Head of caudate nucleus (tissue), 42 donors: ENCODE data around the gene DDTL.
A peak's percentile ranks its signal among the peaks of the same experiment; 100 is the strongest.
"Not testable (repeated sequence)": the region's sequence is repeated elsewhere in the genome, so short reads cannot be mapped to it uniquely, and the experiment has no call there.

Experiments
- DNase-seq, 42 donors: peaks; one replicate each; pipeline versions ENCODE4 v3.0.0 to v3.0.0-alpha.2; 2020 to 2021; ENCODE audit warnings: mixed read lengths in 7 of 42
- intact Hi-C: fragments of 100-400 bp; cut with DNase I; formaldehyde crosslinking; loops from one replicate; pipeline ENCODE4 v1.15.0; 2022

DDTL gene

GRCh38 chr22:23997092-23997491, 30.4 kb downstream of the DDTL start:
- intact Hi-C loops, result no loop called here
- no peak for DNase-seq

- DNase-seq, intact Hi-C loops: not testable (repeated sequence)
Observed at GRCh38 chr22:23999779-24000178, 33.1 kb downstream of the DDTL start.

DNA sequence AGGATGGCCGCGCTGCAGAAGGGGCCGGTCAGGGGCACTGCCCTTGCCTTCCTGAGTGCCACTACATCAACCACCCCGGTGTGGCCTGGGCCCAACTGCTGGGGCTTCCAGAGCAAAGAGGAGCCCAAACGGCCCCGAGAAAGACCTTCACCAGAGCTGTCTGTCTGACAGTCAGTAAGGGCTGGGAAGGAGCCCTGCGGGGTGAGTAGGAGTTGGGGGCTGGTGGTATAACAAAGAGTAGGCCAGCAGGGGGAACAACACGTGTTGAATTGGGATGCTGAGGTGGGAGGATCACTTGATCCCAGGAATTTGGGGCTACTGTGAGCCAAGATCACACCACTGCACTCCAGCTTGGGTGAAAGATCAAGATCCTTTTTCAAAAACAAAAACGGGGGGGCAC, 34.6 kb downstream of the DDTL start:
- intact Hi-C loops, result no loop called here

GRCh38 chr22:24002272-24002671, 35.6 kb downstream of the DDTL start:
- DNase-seq, result no peak
- intact Hi-C loops, result no loop called here

More for the DNA sequence above, 34.6 kb downstream of the DDTL start:
- DNase-seq, result no peak

- DNase-seq, result no peak
- intact Hi-C loops, result no loop called here
Observed at GRCh38 chr22:24002851-24003250, 36.2 kb downstream of the DDTL start.

DNA sequence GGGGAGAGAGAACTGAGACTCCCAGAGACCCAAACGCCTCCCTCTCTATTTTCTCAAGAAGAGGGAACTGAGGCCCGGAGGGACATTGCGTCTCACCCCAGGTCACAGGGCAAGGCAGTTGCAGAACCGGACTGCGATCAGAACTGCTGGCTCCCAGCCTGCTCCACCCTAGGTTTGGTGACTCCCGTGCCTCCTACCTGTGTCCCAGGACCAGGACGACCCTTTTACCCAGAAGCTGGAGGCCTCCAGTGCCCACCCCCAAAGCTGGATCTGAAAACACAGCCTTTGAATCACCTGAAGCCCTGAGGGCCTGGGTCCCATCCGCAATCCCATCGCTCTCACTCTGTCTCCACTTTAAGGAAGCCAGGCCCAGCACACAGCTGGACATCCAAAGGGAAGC, 37.2 kb downstream of the DDTL start:
- no peak for DNase-seq
- intact Hi-C loops, result no loop called here

DNA sequence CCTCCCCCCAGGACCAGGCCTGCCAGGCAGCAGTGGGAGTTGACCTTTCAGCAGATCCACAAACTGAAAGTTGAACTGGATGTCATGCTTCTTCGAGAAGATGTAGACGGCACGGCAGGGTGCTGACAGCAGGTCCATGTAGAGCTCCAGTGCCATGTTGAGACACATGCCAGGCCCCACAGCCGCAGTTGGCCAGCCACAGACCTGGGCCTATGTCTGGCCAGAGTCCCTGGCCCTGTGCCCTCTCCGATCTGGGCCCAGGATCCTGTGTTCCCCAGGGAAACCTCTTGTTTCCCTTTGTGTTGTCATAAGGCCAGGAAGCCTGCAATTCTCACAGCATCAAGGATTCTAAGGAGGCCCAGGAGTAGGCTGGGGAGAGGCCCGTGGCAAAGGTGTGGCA, 38.5 kb downstream of the DDTL start, which contains the start of gene GSTT4:
Gene GSTT4, minus strand, starts transcription at position 253 of the 400 bp plus-strand sequence. Its CDS starts 97 bp downstream, at position 156.
- DNase-seq, result peak in 3 of 42 donors; percentile 4 to 48 (median 16)
- intact Hi-C loops, result no loop called here

- no peak for DNase-seq
Observed at GRCh38 chr22:24006207-24006913, 39.7 kb downstream of the DDTL start.

DNA sequence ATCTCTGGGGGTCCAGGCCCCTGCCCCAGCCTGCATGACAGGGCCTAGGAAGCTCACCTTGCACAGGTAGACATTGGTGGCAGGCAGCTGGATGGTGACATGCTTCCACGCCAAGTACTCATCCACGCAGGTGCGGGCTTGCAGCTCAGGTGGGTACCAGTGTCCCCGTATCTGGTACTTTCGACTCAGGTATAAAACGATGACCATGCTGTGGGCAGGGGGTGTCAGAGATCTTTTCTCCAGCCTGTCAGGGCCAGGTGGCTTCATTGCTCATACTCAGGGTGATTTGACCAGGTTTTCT, 40.2 kb downstream of the DDTL start:
- intact Hi-C loops, result no loop called here
- DNase-seq, result no peak

More at GRCh38 chr22:24006207-24006913, 39.7 kb downstream of the DDTL start:
- intact Hi-C loops, result no loop called here

DNA sequence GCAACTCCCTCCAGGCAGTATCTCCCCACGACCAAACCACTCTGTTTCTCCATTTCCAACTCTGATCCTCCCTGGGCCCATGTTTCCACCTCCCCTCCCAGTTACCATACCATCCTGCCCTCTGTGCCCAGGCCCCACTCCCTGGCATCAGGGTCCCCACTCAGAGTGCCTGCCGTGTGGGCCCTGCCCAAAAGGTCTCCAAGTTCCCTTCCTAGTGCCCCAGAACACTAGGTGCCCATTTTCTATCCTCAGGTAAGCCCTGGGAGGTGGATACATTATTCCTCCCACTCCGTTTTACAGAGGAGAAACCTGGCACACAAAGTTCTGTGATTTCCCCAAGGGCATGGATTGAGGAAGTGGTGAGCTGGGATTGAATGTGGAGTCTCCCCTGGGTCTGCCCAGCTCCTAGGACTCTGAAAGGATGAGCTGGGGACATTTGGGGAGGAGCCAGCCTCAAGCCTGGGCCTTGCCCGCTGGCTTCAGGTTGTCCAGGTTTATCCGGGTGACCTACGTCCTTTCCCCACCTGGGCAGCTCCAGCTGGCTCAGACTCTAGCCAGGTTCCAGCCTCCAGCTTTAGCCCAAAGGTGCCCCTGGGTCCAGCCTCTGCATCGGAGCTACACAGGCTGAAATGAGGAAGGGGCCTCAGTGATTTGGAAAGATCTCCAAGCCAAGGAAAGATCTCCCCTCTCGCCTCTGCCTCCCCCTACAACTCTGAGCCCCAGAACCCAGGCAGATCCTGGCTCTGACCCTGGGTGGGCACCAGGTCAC, 40.7 kb downstream of the DDTL start:
- intact Hi-C loops, result no loop called here
- no peak for DNase-seq

- intact Hi-C loops, result no loop called here
- no peak for DNase-seq
Observed at GRCh38 chr22:24008022-24008283, 41.3 kb downstream of the DDTL start.

DNA sequence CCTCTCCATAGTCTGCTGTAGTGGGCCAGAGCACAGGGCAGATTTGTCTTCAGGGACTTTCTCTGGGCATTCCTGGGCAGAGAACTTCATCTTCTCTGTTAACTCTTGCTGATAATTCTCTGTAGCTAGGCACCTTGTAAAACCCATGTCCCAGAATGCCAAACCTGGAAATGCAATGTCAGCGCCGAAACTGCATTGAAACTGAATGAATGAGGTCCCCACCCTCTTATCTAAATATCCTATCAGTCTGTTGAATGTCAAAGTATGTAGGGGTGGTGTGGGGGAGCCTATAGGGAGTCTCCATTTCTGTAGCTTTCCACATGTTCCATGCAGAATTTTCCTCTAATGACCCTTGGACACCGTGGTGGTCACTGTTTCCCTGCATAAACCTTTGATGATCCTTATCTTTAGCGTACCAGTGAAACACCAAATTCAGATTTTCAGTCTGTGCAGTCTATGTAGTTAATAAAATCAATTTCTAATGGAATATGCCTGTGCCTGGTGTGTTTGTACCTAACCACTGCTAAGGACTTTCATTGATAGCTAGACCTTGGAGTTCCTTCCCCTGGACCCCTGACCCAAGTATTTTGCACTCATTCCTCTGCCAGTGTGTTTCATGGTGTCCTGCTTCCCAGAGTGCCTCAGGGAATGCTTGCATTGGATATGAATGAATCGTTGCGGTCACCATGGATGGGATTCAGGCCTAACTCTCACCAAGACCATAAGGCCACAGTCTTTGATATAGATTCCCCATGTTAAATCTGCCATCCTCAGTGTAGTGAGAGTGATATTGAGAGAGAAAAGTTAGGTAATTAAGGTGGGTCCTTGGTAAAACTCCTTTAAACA, 41.9 kb downstream of the DDTL start:
- intact Hi-C loops, result no loop called here

DNA sequence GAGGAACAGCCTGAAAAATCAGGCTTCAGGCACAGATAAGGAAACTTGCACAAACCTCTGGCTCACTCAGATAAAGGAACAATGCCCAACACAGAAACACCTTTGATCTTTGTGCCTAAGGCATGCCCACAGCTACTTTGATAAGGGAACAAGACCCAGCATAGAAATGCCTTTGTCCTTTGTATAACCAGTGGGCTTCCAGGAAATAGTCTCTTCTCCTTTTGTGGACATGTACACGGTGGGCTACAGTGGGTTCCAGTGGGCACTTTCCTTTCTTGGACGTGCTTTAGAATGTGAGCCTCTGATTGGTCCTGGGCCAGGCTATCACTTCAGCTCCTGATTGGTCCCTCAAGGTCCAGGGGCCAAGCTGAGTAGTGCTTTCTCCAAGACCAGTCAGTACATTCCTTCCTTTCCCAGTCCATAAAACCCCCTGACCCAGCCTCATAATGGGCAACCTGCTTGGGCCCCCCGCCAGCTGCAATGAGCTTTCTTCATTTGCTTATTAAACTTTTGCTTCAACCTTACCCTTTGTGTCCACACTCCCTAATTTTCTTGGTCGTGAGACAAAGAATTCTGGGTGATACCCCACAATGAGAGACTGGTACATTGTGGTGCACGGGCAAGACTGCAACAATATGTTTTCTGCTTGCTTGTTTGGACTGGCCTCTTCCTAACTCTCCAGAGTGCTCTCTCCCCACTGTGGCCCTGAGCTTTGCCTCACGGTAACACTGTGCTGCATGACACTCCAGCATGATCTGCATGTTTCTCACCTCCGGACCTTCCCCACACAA, 42.7 kb downstream of the DDTL start:
- DNase-seq, result no peak
- intact Hi-C loops, result no loop called here

More for the DNA sequence above, 41.9 kb downstream of the DDTL start:
- DNase-seq, result no peak

DNA sequence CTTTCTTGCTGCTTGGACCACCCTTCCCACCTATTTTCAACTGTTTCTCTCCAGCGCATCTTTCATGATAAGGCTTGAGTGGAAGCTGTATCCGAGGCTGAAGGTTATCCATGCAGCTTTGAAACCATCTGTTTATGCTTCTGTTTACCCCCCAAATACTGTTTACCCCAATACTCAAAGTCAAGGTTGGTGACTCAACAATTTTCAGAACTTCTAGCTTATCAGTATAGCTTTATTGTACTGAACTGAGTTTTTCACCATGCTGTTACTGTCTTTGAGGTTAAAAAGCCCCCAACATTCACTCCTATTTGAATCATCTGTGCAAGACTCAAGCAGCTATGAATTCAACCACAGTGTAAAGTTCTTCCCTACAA, 43.3 kb downstream of the DDTL start:
- intact Hi-C loops, result no loop called here
- no peak for DNase-seq

DNA sequence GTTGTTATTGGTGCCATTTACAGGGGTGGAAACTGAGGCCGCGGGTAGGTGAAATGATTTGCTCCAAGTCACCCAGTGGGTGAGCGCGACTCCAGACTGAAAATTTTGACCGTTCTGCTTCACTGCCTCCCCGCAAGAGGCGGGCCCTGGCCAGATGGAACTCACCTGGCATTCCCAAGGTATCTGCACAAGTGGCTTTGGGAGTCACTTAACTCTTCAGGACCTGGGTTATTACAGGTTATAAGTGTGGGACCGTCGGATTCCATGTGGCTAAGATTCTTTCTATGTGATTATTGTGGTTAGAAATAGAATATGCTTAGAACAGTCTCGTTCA, 45.0 kb downstream of the DDTL start:
- intact Hi-C loops, result no loop called here

GRCh38 chr22:24016156-24016555, 49.5 kb downstream of the DDTL start:
- DNase-seq, result no peak
- intact Hi-C loops, result no loop called here

More for the DNA sequence above, 45.0 kb downstream of the DDTL start:
- DNase-seq, result peak in 3 of 42 donors; percentile 22 to 28 (median 26)

DNA sequence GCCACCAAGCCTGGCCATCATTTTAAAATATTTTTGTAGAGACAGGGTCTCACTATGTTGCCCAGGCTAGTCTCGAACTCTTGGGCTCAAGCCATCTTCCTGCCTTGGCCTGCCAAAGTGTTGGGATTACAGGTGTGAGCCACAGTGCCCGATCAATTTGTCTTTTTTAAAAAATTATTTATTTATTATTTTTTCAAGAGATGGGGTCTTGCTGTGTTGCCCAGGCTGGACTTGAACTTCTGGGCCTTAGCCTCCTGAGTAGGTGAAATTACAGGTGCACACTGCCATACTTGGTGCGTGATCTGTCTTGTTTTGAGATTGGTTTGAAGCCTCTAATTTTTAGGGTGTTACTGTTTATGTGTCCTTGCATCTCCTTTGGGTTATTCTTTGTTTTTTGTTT, 54.6 kb downstream of the DDTL start:
- intact Hi-C loops, result no loop called here

More for the DNA sequence above, 54.6 kb downstream of the DDTL start:
- DNase-seq, result no peak
